Activated CD4-positive, alpha-beta memory T cell treated with anti-CD3 and anti-CD28 coated beads, Interleukin-2, amount 10 ng/mL, durations not matched to agents 7 days and 5 days (primary cell): Measurements from ENCODE around the gene NLRP4. TPM values are rescaled to one million over a fixed set of nuclear protein-coding genes. Genes with fewer than 3 reads are reported as not detected.

ENCODE experiments used
- CTCF ChIA-PET: fragments of 350-600 bp; sonication (Branson Sonifier 250); formaldehyde crosslinking; loops from one replicate; lab custom pipeline; 2021; ENCODE audit warnings: antibody characterized with exemption, inconsistent platforms; lab: Charles Lee
- POLR2A ChIA-PET: fragments of 350-600 bp; sonication (Branson Sonifier 250); formaldehyde crosslinking; loops from one replicate; lab custom pipeline; 2021; ENCODE audit warnings: antibody characterized with exemption; lab: Charles Lee
- DNase-seq: peaks from one replicate; pipeline ENCODE4 v3.0.0-alpha.2; 2020
- H3K27ac Mint-ChIP-seq: one replicate; pipeline ENCODE4 v1.8.0; 2021; ENCODE audit warnings: mild to moderate bottlenecking, mixed read lengths
- H3K27me3 Mint-ChIP-seq: one replicate; pipeline ENCODE4 v1.8.0; 2021; ENCODE audit warnings: mixed read lengths
- H3K36me3 Mint-ChIP-seq: one replicate; pipeline ENCODE4 v1.8.0; 2021; ENCODE audit warnings: low read depth, mixed read lengths
- H3K4me1 Mint-ChIP-seq: one replicate; pipeline ENCODE4 v1.8.0; 2021; ENCODE audit warnings: mixed read lengths
- H3K4me3 Mint-ChIP-seq: one replicate; pipeline ENCODE4 v1.8.0; 2021; ENCODE audit warnings: mild to moderate bottlenecking, mixed read lengths
- H3K9me3 Mint-ChIP-seq: one replicate; pipeline ENCODE4 v1.8.0; 2021; ENCODE audit warnings: mixed read lengths
- total RNA-seq, 2 experiments: library from RNA; stranded (reverse); gene quantifications; one replicate each; pipeline ENCODE4 v1.2.3, GENCODE V29; 2021

Gene NLRP4
- total RNA-seq, 2 experiments from 2014 or later: not detected

- DNase-seq: no peak
- Mint-ChIP-seq H3K9me3 (peaks cover 32% of the 10 kb centered on the region), H3K36me3 (peaks cover 5% of the 10 kb centered on the region), H3K4me3 (no peak overlapping the region), H3K27ac (no peak overlapping the region), H3K4me1 (no peaks in the 10 kb centered on the region), H3K27me3 (no peaks in the 10 kb centered on the region)
- CTCF ChIA-PET: no interaction called here
- POLR2A ChIA-PET: no interaction called here
Observed at GRCh38 chr19:55855160-55855559, 18.8 kb downstream of the NLRP4 start.

GRCh38 chr19:55857149-55857548 is 20.8 kb downstream of the NLRP4 start:
- POLR2A ChIA-PET: no interaction called here
- CTCF ChIA-PET: no interaction called here
- no peaks in the 10 kb centered on the region for H3K36me3 Mint-ChIP-seq
- no peak for DNase-seq
- no peak overlapping the region for H3K4me3 Mint-ChIP-seq
- H3K27ac Mint-ChIP-seq: no peak overlapping the region
- peaks cover 32% of the 10 kb centered on the region for H3K9me3 Mint-ChIP-seq
- no peaks in the 10 kb centered on the region for H3K27me3 Mint-ChIP-seq
- H3K4me1 Mint-ChIP-seq: no peaks in the 10 kb centered on the region

GRCh38 chr19:55857974-55858373 is 21.6 kb downstream of the NLRP4 start:
- H3K27ac Mint-ChIP-seq: no peak overlapping the region
- CTCF ChIA-PET: no interaction called here
- POLR2A ChIA-PET: no interaction called here
- H3K4me1 Mint-ChIP-seq: no peaks in the 10 kb centered on the region
- no peak for DNase-seq
- H3K27me3 Mint-ChIP-seq: no peaks in the 10 kb centered on the region
- no peaks in the 10 kb centered on the region for H3K36me3 Mint-ChIP-seq
- peaks cover 30% of the 10 kb centered on the region for H3K9me3 Mint-ChIP-seq
- H3K4me3 Mint-ChIP-seq: no peak overlapping the region

DNA sequence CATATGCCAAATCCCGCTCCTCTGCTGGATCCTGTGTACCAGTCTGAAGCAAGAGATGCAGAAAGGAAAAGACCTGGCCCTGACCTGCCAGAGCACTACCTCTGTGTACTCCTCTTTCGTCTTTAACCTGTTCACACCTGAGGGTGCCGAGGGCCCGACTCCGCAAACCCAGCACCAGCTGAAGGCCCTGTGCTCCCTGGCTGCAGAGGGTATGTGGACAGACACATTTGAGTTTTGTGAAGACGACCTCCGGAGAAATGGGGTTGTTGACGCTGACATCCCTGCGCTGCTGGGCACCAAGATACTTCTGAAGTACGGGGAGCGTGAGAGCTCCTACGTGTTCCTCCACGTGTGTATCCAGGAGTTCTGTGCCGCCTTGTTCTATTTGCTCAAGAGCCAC is 22.1 kb downstream of the NLRP4 start:
- CTCF ChIA-PET: no interaction called here

DNA sequence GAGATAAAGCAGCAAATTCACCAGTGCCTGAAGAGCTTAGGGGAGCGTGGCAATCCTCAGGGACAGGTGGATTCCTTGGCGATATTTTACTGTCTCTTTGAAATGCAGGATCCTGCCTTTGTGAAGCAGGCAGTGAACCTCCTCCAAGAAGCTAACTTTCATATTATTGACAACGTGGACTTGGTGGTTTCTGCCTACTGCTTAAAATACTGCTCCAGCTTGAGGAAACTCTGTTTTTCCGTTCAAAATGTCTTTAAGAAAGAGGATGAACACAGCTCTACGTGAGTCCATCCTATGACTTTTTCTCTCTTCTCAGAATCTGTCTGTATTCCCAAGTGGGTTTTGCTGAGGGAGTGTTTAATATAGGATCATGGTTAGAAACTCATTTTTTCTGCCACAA is 22.6 kb downstream of the NLRP4 start:
- peaks cover 26% of the 10 kb centered on the region for H3K9me3 Mint-ChIP-seq
- H3K36me3 Mint-ChIP-seq: no peaks in the 10 kb centered on the region
- ChIA-PET POLR2A (no interaction called here), CTCF (no interaction called here)
- H3K4me1 Mint-ChIP-seq: no peaks in the 10 kb centered on the region
- no peak for DNase-seq
- H3K27me3 Mint-ChIP-seq: no peaks in the 10 kb centered on the region
- H3K4me3 Mint-ChIP-seq: no peak overlapping the region
- H3K27ac Mint-ChIP-seq: no peak overlapping the region

More for the DNA sequence above, 22.1 kb downstream of the NLRP4 start:
- POLR2A ChIA-PET: no interaction called here
- no peaks in the 10 kb centered on the region for H3K36me3 Mint-ChIP-seq
- H3K4me3 Mint-ChIP-seq: no peak overlapping the region
- DNase-seq: no peak
- H3K4me1 Mint-ChIP-seq: no peaks in the 10 kb centered on the region
- no peak overlapping the region for H3K27ac Mint-ChIP-seq
- peaks cover 29% of the 10 kb centered on the region for H3K9me3 Mint-ChIP-seq
- no peaks in the 10 kb centered on the region for H3K27me3 Mint-ChIP-seq

- POLR2A ChIA-PET: no interaction called here
- no peaks in the 10 kb centered on the region for H3K27me3 Mint-ChIP-seq
- CTCF ChIA-PET: no interaction called here
- DNase-seq: no peak
- H3K4me3 Mint-ChIP-seq: no peak overlapping the region
- peaks cover 35% of the 10 kb centered on the region for H3K9me3 Mint-ChIP-seq
- H3K4me1 Mint-ChIP-seq: no peaks in the 10 kb centered on the region
- H3K36me3 Mint-ChIP-seq: no peaks in the 10 kb centered on the region
- no peak overlapping the region for H3K27ac Mint-ChIP-seq
Observed at GRCh38 chr19:55866521-55866920, 30.2 kb downstream of the NLRP4 start.

DNA sequence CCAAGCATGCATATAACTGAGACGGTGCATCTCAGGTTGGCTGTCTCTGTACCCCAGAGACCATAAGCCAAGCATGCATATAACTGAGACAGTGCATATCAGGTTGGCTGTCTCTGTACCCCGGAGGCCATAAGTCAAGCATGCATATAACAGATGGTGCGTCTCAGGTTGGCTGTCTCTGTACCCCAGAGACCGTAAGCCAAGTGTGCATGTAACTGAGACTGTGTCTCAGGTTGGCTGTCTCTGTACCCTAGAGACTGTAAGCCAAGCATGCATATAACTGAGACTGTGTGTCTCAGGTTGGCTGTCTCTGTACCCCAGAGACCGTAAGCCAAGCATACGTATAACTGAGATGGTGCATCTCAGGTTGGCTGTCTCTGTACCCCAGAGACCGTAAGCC is 30.8 kb downstream of the NLRP4 start:
- Mint-ChIP-seq H3K27ac (no peak overlapping the region), H3K9me3 (peaks cover 34% of the 10 kb centered on the region), H3K4me1 (no peaks in the 10 kb centered on the region), H3K27me3 (no peaks in the 10 kb centered on the region), H3K4me3 (no peak overlapping the region), H3K36me3 (no peaks in the 10 kb centered on the region)
- ChIA-PET POLR2A (no interaction called here), CTCF (no interaction called here)
- no peak for DNase-seq

DNA sequence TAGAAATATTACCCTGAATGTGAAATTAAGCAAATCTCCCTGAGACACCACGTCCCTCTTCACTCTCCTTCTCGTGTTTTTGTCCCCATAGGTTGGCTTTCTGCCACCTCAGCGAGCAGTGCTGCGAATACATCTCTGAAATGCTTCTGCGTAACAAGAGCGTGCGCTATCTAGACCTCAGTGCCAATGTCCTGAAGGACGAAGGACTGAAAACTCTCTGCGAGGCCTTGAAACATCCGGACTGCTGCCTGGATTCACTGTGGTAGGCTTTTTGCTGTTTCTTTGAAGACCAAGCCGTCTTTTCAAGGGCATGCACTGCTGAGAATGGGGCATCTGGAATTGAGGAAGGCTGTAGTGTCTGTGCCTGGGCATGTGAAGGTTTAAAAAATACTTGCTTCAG is 34.4 kb downstream of the NLRP4 start:
- Mint-ChIP-seq H3K4me3 (no peak overlapping the region), H3K9me3 (peaks cover 23% of the 10 kb centered on the region), H3K36me3 (no peaks in the 10 kb centered on the region), H3K4me1 (no peaks in the 10 kb centered on the region), H3K27me3 (no peaks in the 10 kb centered on the region), H3K27ac (no peak overlapping the region)
- CTCF ChIA-PET: no interaction called here
- POLR2A ChIA-PET: no interaction called here
- DNase-seq: no peak

DNA sequence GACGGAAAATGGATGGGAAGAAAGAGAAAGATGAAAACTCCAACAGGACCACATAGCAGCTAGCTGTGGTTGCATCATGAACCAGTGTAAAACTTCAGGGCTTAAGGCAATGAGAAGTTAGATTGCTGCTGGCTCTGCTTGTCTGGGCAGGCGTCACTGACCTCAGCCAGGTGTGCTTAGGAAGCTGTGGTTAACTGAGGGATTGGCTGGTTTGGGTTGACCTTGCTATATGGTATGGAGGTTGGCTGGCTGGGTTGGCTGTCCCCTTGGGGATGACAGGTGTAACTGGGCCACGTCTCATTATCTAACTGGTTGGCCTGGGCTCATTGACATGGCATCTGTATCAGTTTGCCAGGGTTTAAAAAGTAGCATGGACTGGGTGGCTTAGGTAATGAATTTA is 40.9 kb downstream of the NLRP4 start:
- Mint-ChIP-seq H3K9me3 (peaks cover 15% of the 10 kb centered on the region), H3K4me1 (no peaks in the 10 kb centered on the region), H3K4me3 (no peak overlapping the region), H3K27me3 (no peaks in the 10 kb centered on the region), H3K27ac (no peak overlapping the region), H3K36me3 (no peaks in the 10 kb centered on the region)
- POLR2A ChIA-PET: no interaction called here
- DNase-seq: no peak
- CTCF ChIA-PET: no interaction called here

DNA sequence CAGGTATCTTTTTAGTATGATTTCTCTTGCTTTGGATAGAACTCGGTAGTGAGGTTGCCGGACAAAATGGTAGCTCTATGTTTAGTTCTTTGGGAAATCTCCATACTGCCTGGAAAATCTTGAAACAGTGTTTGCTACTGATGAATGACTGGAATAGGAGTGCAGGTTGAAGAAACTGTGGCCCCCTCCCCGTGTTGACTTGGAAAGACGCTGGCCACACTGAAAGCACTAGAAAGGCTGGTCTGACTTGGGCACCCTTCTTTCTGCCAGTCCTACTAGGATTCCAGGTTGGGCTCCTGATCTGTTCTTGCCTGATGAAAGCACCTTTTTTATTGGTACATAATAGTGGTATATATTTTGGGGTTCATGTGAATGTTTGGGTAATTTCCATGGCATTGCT is 46.3 kb downstream of the NLRP4 start:
- Mint-ChIP-seq H3K4me1 (no peaks in the 10 kb centered on the region), H3K9me3 (peaks cover 11% of the 10 kb centered on the region), H3K36me3 (no peaks in the 10 kb centered on the region), H3K4me3 (no peak overlapping the region), H3K27me3 (no peaks in the 10 kb centered on the region), H3K27ac (no peak overlapping the region)
- ChIA-PET POLR2A (no interaction called here), CTCF (no interaction called here)
- DNase-seq: no peak

DNA sequence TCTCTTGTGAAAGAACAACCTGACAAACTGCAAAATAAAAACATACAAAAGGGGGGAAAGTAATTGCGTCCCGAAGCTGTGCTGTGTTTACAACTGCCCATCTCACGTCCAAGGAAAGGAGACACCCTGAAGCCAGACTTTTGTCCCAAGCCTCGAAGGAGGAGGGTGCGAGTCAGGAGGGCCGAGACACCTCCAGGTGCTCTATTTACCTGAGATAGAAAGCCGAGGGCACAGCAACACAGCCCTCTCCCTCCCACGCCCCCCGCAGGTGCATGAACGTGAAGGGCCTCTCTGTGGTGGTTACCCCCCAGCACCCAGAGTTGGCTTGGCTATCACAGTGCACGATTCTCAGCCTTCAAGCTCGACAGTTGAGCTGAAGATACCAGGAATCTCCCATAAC is 62.6 kb downstream of the NLRP4 start:
- Mint-ChIP-seq H3K9me3 (peaks cover 23% of the 10 kb centered on the region), H3K4me3 (no peak overlapping the region), H3K4me1 (no peaks in the 10 kb centered on the region), H3K36me3 (no peaks in the 10 kb centered on the region), H3K27ac (no peak overlapping the region), H3K27me3 (no peaks in the 10 kb centered on the region)
- DNase-seq: no peak
- ChIA-PET POLR2A (no interaction called here), CTCF (no interaction called here)

GRCh38 chr19:55901369-55902079 is 65.2 kb downstream of the NLRP4 start:
- Mint-ChIP-seq H3K9me3 (peaks cover 19% of the 10 kb centered on the region), H3K27me3 (no peaks in the 10 kb centered on the region)

GRCh38 chr19:55902080-55902751 is 65.9 kb downstream of the NLRP4 start:
- ChIA-PET CTCF (no interaction called here), POLR2A (no interaction called here)
- Mint-ChIP-seq H3K4me1 (no peaks in the 10 kb centered on the region), H3K27me3 (no peaks in the 10 kb centered on the region), H3K9me3 (peaks cover 17% of the 10 kb centered on the region), H3K27ac (no peak overlapping the region), H3K4me3 (no peak overlapping the region), H3K36me3 (no peaks in the 10 kb centered on the region)
- DNase-seq: no peak

More at GRCh38 chr19:55901369-55902079, 65.2 kb downstream of the NLRP4 start:
- ChIA-PET CTCF (no interaction called here), POLR2A (no interaction called here)
- Mint-ChIP-seq H3K4me1 (no peaks in the 10 kb centered on the region), H3K36me3 (no peaks in the 10 kb centered on the region), H3K4me3 (no peak overlapping the region), H3K27ac (no peak overlapping the region)
- no peak for DNase-seq

DNA sequence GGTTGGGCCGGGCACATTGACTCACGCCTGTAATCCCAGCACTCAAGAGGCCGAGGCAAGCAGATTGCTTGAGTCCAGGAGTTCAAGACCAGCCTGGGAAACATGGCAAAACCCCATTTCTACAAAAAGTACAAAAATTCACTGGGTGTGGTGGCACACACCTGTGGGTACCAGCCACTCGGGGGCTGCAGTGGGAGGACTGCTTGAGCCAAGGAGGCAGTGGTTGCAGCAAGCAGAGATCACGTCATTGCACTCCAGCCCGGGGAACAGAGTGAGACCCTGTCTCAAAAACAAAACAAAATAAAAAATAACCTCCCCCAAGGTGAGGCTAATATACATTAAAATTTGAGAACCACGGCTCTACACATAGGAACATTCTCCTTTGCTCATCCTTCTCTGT is 70.9 kb downstream of the NLRP4 start:
- ChIA-PET POLR2A (no interaction called here), CTCF (no interaction called here)
- DNase-seq: no peak
- Mint-ChIP-seq H3K4me3 (no peak overlapping the region), H3K27ac (no peak overlapping the region), H3K9me3 (peaks cover 18% of the 10 kb centered on the region), H3K27me3 (no peaks in the 10 kb centered on the region), H3K4me1 (no peaks in the 10 kb centered on the region), H3K36me3 (no peaks in the 10 kb centered on the region)
